GM18873 (cell line): Measurements from ENCODE around the gene ZFP90.

Source experiments
- ATAC-seq: cut with Tn5 transposase; IDR thresholded peaks from one replicate; pipeline ENCODE4 v1.9.1; 2021; ENCODE audit warnings: mild to moderate bottlenecking, moderate library complexity, moderate number of reproducible peaks; ENCODE audit not compliant: unreplicated experiment, low FRiP score

The ZFP90 gene

DNA sequence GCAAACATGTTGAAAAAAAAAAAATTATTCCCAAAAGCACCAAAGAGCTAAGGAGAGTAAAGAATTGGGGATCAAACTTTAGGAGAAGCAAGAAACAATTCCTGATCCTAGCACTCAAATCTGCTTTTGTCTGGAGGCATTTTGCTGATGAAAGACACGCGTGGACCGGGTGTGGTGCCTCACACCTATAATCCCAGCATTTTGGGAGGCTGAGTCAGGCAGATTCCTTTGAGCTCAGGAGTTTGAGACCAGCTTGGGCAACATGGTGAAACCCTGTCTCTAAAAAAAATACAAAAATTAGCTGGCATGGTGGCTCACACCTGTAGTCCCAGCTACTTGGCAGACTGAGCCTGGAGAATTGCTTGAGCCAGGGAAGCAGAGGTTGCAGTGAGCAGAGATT is 35.4 kb downstream of the ZFP90 start:
- ATAC-seq, result no peak

DNA sequence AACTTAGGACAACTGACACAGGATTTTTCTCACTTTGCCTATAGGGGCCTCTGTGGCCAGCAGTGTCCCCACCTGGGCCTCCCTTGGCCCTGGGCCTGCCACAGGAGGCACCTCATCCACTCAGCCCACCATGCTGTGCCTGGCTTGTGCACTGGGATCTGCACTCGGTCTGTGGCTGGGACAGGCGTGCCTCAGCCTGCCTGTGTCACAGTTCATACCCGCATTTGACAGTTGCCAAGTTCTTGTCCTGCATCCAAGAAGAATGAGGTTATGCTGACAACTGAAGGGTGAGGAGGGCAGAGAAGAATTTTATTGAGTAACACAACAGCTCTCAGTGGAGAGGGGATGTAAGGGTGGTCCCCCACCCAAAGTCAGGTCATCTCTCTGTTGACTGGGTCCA is 36.0 kb downstream of the ZFP90 start:
- no peak for ATAC-seq

DNA sequence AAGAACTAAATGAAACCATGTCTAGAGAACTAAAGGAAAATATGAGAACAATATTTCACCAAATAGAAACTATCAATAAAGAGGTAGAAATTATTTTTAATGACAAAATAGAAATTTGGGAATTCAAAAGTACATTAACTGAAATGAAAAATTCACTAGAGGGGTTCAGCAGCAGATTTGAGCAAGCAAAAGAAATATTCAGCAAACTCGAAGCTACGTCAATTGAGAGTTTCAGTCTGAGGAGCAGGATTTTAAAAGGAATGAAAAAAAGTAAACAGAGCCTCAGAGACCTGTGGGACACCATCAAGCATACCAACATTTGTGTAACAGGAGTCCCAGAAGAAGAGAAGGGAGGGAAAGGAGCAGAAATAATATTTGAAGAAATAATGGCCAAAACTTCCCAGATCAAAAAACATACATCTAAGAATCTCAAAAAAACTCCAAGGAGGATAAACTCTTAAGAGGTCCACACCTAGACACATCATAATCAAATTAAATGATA is 38.3 kb downstream of the ZFP90 start:
- ATAC-seq, result no peak

DNA sequence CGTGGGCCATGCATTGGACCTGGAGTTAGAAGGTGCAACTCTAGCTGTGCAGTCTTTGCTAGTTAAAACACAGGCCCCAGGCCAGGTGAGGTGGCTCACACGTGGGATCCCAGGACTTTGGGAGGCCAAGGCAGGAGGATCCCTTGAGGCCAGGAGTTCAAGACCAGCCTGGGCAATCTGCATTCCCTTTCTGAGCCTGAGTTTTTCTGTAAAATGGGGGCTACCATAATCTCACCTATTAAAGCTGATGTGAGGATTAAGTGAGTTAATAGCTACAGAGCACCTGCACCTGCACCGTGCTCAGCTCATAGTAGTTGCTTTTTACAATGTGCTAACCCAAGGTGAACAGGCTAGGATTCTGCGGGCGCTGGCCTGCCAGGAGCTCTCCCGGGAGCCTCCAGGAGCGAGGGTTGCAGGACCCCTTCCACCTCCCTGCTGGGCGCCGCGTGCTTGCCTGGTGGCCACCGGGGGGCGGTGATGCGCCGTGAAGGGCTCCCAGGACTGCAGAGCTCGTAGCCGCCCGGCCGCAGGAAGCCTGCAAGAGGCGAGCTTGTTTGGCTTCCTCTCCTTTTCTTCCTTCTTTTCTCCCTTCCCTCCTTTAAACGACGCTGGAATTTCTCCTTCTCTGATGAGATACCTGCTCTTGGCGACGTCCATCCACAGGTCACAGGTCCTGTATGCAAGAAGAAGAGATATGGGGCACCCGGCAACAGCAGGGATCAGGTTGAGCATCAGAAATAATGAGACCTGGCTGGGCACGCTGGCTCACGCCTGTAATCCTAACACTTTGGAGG is 51.3 kb downstream of the ZFP90 start:
- no peak for ATAC-seq

DNA sequence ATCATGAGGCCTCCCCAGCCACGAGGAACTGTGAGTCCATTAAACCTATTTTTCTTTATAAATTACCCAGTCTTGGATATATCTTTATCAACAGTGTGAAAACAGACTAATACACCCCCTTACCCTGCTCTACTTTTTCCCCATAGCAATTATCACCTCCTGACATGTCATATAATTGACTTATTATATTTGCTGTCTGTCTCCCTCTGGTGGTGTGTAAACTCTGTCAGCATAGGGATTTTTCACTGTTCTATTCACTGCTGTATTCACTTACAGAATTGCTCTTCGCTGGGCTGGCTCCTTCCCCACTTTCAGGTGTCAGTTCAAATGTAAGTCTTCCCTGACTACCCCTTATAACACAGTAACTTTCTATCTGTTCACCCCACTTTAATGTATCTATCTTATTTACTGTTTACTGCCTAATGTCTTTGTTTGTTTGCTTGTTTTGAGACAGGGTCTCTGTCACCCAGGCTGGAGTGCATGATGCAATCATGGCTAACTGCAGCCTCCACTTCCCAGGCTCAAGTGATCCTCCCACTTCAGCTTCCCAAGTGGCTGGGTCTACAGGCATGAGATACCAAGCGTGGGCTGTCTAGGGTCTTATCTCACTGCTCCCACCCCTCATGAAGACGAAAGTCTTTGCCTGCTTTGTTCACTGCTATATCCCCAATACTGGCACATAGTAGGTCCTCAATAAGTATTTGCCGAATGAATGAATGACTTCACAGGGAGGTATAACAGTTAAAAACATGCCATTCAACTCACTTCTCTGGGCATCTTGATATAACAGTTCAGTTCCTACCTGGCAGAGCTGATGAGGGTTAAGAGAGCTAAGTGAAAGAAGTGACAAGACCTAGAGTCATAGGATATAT is 53.6 kb downstream of the ZFP90 start:
- no peak for ATAC-seq

DNA sequence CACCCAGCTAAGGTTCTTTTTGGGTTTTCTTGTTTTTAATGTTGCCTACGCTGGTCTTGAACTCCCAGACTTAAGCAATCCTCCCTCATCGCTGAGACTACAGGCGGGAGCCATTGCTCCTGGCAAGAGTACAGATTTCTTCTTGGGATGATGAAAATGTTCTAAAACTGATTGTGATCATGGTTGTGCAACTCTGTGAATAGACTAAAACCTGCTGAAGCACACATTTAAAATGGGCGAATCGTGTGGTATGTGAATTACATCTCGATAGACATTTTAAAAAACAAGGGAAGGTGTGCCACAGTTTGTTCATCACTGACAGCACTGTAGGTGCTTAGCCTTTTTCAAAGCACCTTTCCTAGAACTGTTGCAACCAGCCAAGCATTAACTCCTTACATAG is 57.2 kb downstream of the ZFP90 start:
- ATAC-seq, result no peak

DNA sequence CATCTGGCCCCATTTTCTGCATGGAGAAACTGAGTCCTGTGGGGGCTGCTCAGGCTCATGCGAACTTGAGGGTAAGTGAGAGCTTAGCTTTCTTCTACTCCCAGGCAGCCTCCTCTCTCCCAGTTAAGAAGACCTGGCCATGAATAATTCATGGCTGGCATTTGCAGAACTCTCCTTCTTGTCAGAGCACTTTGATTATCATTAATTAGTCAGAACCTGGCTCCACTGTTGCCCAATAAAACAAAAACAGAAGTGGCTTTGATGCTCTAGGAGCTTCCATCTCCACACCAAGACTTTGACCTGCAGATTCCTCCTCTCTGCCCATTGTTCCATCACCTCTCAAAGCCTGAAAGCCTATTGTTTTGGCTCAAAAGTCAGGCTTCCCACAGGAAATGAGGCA is 60.5 kb downstream of the ZFP90 start:
- ATAC-seq, result no peak

DNA sequence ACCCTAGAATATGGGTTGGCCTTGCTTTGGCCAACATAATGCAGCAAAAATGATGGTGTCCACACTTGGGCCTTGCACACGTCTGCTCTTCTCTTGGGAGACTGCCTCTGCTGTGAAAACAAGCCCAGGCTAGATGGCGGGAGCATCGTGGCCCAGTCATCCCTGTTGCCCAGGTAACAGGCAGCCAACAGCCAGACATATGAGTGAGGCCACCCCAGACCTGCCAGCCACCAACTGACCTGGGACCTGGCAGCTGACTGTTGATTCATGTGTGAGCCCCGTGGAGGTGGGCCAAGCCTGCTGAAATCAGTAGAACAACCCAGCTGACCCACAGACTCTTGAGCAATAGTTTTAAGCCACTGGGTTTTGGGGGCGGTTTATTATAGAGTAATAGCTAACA is 66.7 kb downstream of the ZFP90 start:
- ATAC-seq, result no peak

DNA sequence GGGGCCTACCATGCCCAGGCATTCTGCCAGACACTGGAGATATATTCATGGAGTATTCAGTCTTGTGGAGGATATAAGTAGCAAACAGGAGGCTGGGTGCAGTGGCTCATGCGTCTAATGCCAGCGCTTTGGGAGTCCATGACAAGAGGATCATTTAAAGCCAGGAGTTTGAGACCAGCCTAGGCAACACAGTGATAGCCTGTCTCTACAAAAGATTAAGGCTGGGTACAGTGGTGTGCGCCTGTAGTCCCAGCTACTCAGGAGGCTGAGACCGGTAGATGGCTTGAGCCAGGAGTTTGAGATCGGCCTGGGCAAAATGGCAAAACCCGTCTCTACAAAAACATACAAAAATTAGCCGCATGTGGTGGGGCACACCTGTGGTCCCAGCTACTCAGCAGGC is 68.4 kb downstream of the ZFP90 start:
- no peak for ATAC-seq

DNA sequence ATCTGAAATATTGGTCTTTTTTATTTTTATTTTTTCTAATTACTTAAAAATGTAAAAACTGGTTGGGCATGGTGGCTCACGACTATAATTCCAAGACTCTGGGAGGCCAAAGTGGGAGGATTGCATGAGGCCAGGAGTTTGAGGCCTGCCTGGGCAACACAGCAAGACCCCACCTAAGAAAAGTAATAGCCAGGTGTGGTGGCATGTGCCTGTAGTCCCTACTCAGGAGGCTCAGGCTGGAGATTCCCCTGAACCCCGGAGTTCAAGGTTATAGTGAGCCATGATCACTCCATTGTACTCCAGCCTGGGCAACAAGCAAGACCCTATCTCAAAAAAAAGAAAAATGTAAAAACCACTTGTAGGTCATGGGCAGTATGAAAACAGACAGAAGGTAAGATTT is 69.2 kb downstream of the ZFP90 start:
- no peak for ATAC-seq

DNA sequence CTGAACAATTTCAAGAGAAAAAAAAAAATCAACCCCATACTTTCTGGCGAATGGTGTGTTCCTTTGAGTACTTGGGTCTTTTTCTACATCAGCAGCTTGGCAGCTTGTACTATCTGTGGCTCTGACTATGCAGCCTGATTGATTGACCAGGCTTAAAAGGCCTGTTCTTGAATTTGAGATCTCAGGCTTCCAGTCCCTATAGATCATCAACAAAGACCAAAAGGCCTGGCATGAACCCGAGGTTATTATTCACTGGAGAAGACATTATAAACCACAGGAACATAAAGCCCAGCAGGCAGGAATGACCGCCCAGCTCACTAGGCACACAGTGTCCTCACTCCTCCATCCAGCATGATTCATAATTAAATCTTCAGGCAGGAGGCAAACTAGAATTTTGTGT is 73.9 kb downstream of the ZFP90 start:
- no peak for ATAC-seq

DNA sequence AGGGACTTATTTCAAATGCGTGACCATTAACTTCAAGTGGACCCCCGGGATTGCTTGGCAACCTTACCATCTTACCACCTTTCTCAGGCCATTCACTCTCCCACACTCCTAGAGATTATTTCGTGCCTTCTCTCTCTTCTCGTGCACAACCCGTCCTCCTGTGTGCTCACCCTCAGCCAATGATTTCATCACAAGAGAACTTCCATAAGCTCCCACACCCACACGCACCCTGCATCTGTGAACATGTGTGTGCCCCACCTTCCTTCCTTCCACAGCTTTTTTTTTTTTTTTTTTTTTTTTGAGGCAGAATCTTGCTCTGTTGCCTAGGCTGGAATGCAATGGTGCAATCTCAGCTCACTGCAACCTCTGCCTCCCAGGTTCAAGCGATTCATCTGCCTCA is 78.6 kb downstream of the ZFP90 start:
- no peak for ATAC-seq
